PC-3 (cell line): Measurements from ENCODE around the gene SYNPO. TPM values are rescaled to one million over a fixed set of nuclear protein-coding genes. Genes with fewer than 3 reads are reported as not detected.
A peak's percentile ranks its signal among the peaks of the same experiment; 100 is the strongest.

Experiments
- ATAC-seq: fragments of 200-7000 bp; cut with Tn5 transposase; 2 replicates; pipeline ENCODE4 v1.9.1; 2020; ENCODE audit warnings: mild to moderate bottlenecking, moderate library complexity
- BruUV-seq: library from RNA; stranded (reverse); fragments of 400-500 nt; replicated peaks from 2 replicates; lab custom pipeline; 2021; lab: Mats Ljungman, UMichigan
- CTCF ChIA-PET: fragments of 300-600 bp; sonication (Branson Sonifier 250); formaldehyde crosslinking; loops from one replicate; lab custom pipeline; 2022; ENCODE audit warnings: antibody characterized with exemption; lab: Charles Lee
- POLR2A ChIA-PET: fragments of 300-600 bp; sonication (Branson Sonifier 250); formaldehyde crosslinking; loops from one replicate; lab custom pipeline; 2022; ENCODE audit warnings: antibody characterized with exemption; ENCODE audit not compliant: unreplicated experiment; lab: Charles Lee
- DNase-seq: peaks from one replicate; pipeline ENCODE4 v3.0.0-alpha.2; 2015
- H2AFZ ChIP-seq: fragments of 300-600 bp; sonication (generic); 2 replicates; pipeline ENCODE4 v1.6.0; 2016; ENCODE audit warnings: antibody characterized with exemption, low read length
- H3F3A ChIP-seq: fragments of 300-600 bp; sonication (generic); one replicate; pipeline ENCODE4 v1.6.0; 2017; ENCODE audit warnings: antibody characterized with exemption, low read length, control low read depth, mild to moderate bottlenecking; ENCODE audit not compliant: unreplicated experiment
- H3K27ac ChIP-seq: fragments of 300-600 bp; sonication (generic); 2 replicates; pipeline ENCODE4 v1.5.1; 2016; ENCODE audit warnings: mild to moderate bottlenecking, low read length
- H3K27me3 ChIP-seq: fragments of 300-600 bp; sonication (generic); 2 replicates; pipeline ENCODE4 v1.6.1; 2016; ENCODE audit warnings: low read length, mixed read lengths
- H3K36me3 ChIP-seq: fragments of 300-600 bp; sonication (generic); 2 replicates; pipeline ENCODE4 v1.6.1; 2016; ENCODE audit warnings: low read depth, mixed run types, low read length, mixed read lengths
- H3K4me1 ChIP-seq: fragments of 300-600 bp; sonication (generic); 2 replicates; pipeline ENCODE4 v1.5.1; 2016; ENCODE audit warnings: low read length; ENCODE audit not compliant: insufficient read depth
- H3K4me2 ChIP-seq: fragments of 300-600 bp; sonication (generic); 2 replicates; pipeline ENCODE4 v1.6.0; 2016; ENCODE audit warnings: low read length
- H3K4me3 ChIP-seq: fragments of 300-600 bp; sonication (generic); 2 replicates; pipeline ENCODE4 v1.5.1; 2016; ENCODE audit warnings: mild to moderate bottlenecking, low read length, mixed read lengths
- H3K79me2 ChIP-seq: fragments of 300-600 bp; sonication (generic); 2 replicates; pipeline ENCODE4 v1.6.1; 2017; ENCODE audit warnings: low read length, mixed read lengths
- H3K9ac ChIP-seq: fragments of 300-600 bp; sonication (generic); 2 replicates; pipeline ENCODE4 v1.6.0; 2016; ENCODE audit warnings: mild to moderate bottlenecking, low read length
- H3K9me2 ChIP-seq: fragments of 300-600 bp; sonication (generic); replicated peaks from 2 replicates; pipeline ENCODE4 v1.6.1; 2016; ENCODE audit warnings: mixed run types, low read length, mixed read lengths
- H3K9me3 ChIP-seq: fragments of 300-600 bp; sonication (generic); 2 replicates; pipeline ENCODE4 v1.6.1; 2016; ENCODE audit warnings: low read length, mixed read lengths
- H4K20me1 ChIP-seq: fragments of 300-600 bp; sonication (generic); 2 replicates; pipeline ENCODE4 v1.6.1; 2016; ENCODE audit warnings: low read length, mixed read lengths
- EZH2 ChIP-seq: fragments of 300-600 bp; sonication (generic); IDR thresholded peaks from one replicate; pipeline ENCODE4 v1.6.1; 2017; ENCODE audit warnings: antibody characterized with exemption, mild to moderate bottlenecking, low read length; ENCODE audit not compliant: unreplicated experiment
- EZH2phosphoT487 ChIP-seq: fragments of 300-600 bp; sonication (generic); IDR thresholded peaks from 2 replicates; pipeline ENCODE4 v1.6.1; 2018; ENCODE audit warnings: mild to moderate bottlenecking, antibody characterized with exemption, low read length, borderline replicate concordance
- intact Hi-C: fragments of 100-400 bp; cut with micrococcal nuclease; formaldehyde crosslinking; loops from 2 replicates; pipeline ENCODE4 v1.9.0; 2023
- total RNA-seq: library from RNA; depleted of rRNA; stranded (reverse); fragments of >200 nt; gene quantifications from 2 replicates; pipeline ENCODE4 v1.2.3, GENCODE V29; 2014
- TF ChIP-seq, protein P1 (sequence below): fragments of 300-600 bp; sonication (generic); conservative IDR thresholded peaks from 2 replicates; pipeline ENCODE4 v1.5.1; 2017; ENCODE audit warnings: antibody characterized with exemption, low read depth, mild to moderate bottlenecking, low read length

Gene SYNPO
- total RNA-seq, 1 experiment from 2014 or later: 5.3 TPM

DNA sequence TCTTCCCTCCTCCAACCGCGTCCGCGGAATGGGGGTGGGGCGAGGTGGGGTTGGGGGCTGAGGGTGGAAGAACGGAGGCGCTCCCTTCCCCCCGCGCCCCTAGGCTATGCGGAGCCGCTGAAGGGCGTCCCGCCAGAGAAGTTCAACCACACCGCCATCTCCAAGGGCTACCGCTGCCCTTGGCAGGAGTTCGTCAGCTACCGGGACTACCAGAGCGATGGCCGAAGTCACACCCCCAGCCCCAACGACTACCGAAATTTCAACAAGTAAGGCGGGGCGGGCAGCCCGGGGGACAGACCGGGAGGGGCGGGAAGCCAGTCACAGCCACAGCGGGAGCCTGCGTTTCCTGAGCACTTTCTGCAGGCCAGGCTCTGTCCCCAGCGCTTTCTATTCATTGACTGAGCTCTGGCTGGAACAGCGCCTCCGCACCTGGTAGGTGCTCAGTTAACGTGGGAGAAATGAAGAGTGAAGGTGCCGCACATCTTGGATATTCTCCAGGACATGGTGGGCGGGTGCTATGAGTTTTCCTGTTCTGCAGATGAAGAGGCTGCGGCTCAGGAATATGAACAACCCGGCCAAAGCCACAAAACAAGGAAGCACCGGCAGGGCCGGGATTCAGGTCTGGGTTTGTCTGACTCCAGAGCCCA lies 31.9 kb downstream of the SYNPO start:
- BruUV-seq: no TSS peak
- Histone ChIP-seq H3K4me3 (peak overlapping the region; percentile 40; the same call in 1 of the 2 replicates), H3K9ac (no peak overlapping the region)

DNA sequence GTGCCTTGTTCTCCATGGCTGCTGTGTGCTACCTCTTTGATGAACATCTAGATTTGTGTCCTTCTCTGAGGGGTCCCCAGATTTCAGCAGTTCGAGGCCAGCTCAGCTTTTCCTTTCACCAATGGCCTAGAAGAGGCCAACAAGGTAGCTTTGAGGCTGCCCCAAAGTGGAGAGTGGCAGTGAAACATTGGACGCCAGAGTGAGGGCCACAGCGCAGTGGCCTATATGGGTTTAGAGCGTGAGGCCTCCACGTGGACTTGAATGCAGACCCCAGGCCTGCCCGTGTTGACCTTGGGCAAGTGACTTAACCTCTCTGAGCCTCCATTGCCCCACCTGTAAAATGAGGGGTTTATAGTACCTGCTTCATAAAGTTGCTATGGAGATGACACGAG lies 32.4 kb downstream of the SYNPO start:
- Histone ChIP-seq H3K9me2 (no peaks in the 10 kb centered on the region), H3K36me3 (no peaks in the 10 kb centered on the region), H3K79me2 (no peaks in the 10 kb centered on the region), H3K9me3 (no peaks in the 10 kb centered on the region), H3F3A (no peaks in the 10 kb centered on the region), H3K27me3 (no peaks in the 10 kb centered on the region), H2AFZ (peak overlapping the region; percentile 56), H3K4me3 (peak overlapping the region; percentile 40; the same call in 1 of the 2 replicates), H3K27ac (no peak overlapping the region), H4K20me1 (no peaks in the 10 kb centered on the region), H3K4me1 (peaks cover 11% of the 10 kb centered on the region; the same call in 1 of the 2 replicates), H3K4me2 (peak overlapping the region; percentile 42), H3K9ac (no peak overlapping the region)
- no peak for DNase-seq
- TF ChIP-seq EZH2: no peak
- TF ChIP-seq, protein P1, sequence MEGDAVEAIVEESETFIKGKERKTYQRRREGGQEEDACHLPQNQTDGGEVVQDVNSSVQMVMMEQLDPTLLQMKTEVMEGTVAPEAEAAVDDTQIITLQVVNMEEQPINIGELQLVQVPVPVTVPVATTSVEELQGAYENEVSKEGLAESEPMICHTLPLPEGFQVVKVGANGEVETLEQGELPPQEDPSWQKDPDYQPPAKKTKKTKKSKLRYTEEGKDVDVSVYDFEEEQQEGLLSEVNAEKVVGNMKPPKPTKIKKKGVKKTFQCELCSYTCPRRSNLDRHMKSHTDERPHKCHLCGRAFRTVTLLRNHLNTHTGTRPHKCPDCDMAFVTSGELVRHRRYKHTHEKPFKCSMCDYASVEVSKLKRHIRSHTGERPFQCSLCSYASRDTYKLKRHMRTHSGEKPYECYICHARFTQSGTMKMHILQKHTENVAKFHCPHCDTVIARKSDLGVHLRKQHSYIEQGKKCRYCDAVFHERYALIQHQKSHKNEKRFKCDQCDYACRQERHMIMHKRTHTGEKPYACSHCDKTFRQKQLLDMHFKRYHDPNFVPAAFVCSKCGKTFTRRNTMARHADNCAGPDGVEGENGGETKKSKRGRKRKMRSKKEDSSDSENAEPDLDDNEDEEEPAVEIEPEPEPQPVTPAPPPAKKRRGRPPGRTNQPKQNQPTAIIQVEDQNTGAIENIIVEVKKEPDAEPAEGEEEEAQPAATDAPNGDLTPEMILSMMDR: no peak
- TF ChIP-seq EZH2phosphoT487: no peak
- ATAC-seq: no peak
- ChIA-PET POLR2A (no interaction called here), CTCF (no interaction called here)
- no TSS peak for BruUV-seq
- intact Hi-C loops: no loop called here

More for the DNA sequence above, 31.9 kb downstream of the SYNPO start:
- H3K9me3 ChIP-seq: no peaks in the 10 kb centered on the region
- intact Hi-C loops: no loop called here
- no peak overlapping the region for H3K27ac ChIP-seq
- TF ChIP-seq EZH2phosphoT487: no peak
- no peak for TF ChIP-seq EZH2
- TF ChIP-seq, protein P1: no peak
- H3K79me2 ChIP-seq: no peaks in the 10 kb centered on the region
- H3K36me3 ChIP-seq: no peaks in the 10 kb centered on the region
- peaks cover 11% of the 10 kb centered on the region; the same call in 1 of the 2 replicates for H3K4me1 ChIP-seq
- DNase-seq (peak; percentile 24), ATAC-seq (peak; percentile 29)
- H3F3A ChIP-seq: no peaks in the 10 kb centered on the region
- no peaks in the 10 kb centered on the region for H3K27me3 ChIP-seq
- CTCF ChIA-PET: no interaction called here
- H4K20me1 ChIP-seq: no peaks in the 10 kb centered on the region
- POLR2A ChIA-PET: interaction anchor here (0.7 kb wide), 1 partner anchor 178 kb away, joined by 4 read pairs; no protein-coding TSS in a partner anchor
- peak overlapping the region; percentile 42 for H3K4me2 ChIP-seq
- H2AFZ ChIP-seq: peak overlapping the region; percentile 56
- no peaks in the 10 kb centered on the region for H3K9me2 ChIP-seq

DNA sequence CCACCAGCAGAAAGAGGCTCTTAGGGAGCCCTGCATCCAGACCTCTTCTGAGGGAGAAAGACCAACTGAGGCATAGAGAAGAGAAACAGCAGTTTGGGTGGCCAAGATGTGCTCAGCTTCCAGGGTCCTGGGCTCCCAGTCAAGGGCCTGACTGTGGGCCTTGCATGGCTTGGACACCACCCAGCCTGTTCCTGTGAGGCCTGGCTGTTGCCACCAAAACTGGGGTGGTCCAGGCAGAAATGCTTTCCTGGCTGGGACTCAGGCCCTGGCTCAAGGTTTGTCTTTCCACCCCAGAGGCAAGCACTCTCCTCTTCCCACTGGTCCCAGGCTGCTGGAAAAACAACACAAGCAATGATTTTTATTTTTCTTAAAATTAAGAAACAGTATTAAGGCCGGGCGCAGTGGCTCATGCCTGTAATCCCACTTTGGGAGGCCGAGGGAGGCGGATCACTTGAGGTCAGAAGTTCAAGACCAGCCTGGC lies 33.9 kb downstream of the SYNPO start:
- Histone ChIP-seq H2AFZ (no peak overlapping the region), H3K4me1 (peaks cover 11% of the 10 kb centered on the region; the same call in 1 of the 2 replicates), H3K4me3 (no peak overlapping the region), H3K79me2 (no peaks in the 10 kb centered on the region), H3K4me2 (no peak overlapping the region), H3K9me2 (no peaks in the 10 kb centered on the region), H3F3A (no peaks in the 10 kb centered on the region), H3K36me3 (no peaks in the 10 kb centered on the region), H3K9me3 (no peaks in the 10 kb centered on the region), H4K20me1 (no peaks in the 10 kb centered on the region), H3K27me3 (no peaks in the 10 kb centered on the region), H3K27ac (no peak overlapping the region), H3K9ac (no peak overlapping the region)
- POLR2A ChIA-PET: no interaction called here
- CTCF ChIA-PET: no interaction called here
- TF ChIP-seq, protein P1: no peak
- no peak for TF ChIP-seq EZH2
- no peak for TF ChIP-seq EZH2phosphoT487
- no peak for DNase-seq
- intact Hi-C loops: no loop called here
- no peak for ATAC-seq
- BruUV-seq: no TSS peak
